ENCODE data around the gene PLCB3.

The PLCB3 gene

GRCh38 chr11:64251016-64251752 is at the start of gene PLCB3:
TSS of gene PLCB3 (plus strand) at chr11:64251530. CDS start at chr11:64251650, 120 bp downstream.
- peak; percentile 47 for DNase-seq

DNA sequence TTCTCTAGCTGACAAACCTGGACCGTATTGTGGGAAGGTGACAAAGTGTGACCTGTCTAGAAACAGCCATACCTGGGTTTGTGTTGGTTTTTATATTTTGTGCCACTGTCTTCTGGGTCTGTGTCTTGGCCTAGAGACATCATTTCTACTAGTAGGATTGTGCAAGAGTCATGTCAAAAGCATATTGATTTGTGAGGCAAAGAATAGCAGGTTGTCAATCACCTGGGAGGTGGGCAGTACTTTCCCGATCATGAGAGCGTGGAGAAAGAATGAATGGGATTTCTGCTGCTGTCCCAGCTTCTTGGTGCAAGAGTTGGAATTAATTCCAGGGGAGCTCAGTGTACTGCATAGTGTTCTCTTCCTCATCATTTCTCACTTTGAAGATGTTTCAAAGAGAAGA is 49.8 kb upstream of the PLCB3 start:
- DNase-seq: no peak

- no peak for DNase-seq
Observed at GRCh38 chr11:64202992-64203391, 48.3 kb upstream of the PLCB3 start.

DNA sequence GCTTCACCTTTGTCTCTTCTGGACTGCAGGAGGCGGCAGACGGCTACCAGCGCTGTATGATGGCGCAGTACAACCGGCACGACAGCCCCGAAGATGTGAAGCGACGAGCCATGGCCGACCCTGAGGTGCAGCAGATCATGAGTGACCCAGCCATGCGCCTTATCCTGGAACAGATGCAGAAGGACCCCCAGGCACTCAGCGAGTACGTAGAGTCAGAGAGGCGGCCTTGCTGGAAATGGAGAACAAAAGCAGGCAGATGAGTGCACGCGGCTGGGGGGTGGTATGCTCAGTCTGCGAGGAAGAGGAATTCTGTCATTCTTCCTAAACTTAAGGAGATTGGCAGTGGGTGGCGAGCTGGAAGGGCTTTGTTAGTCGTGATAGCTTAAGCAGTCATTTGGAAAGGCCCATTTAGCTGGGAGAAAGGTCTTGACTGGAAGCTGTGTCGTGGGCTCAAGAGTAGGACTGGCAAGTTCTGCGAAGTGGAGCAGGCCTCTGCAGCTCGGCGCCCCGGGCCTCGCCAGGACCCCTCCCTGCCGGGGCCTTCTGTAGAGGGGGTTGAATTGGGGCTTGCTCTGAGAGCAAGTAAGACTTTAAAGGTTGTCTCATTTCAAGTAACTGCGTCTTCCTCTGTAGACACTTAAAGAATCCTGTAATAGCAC is 47.8 kb upstream of the PLCB3 start:
- DNase-seq: no peak

GRCh38 chr11:64204080-64204440 is 47.3 kb upstream of the PLCB3 start:
- no peak for DNase-seq

GRCh38 chr11:64204464-64204989 is 46.8 kb upstream of the PLCB3 start:
- DNase-seq: peak; percentile 69

DNA sequence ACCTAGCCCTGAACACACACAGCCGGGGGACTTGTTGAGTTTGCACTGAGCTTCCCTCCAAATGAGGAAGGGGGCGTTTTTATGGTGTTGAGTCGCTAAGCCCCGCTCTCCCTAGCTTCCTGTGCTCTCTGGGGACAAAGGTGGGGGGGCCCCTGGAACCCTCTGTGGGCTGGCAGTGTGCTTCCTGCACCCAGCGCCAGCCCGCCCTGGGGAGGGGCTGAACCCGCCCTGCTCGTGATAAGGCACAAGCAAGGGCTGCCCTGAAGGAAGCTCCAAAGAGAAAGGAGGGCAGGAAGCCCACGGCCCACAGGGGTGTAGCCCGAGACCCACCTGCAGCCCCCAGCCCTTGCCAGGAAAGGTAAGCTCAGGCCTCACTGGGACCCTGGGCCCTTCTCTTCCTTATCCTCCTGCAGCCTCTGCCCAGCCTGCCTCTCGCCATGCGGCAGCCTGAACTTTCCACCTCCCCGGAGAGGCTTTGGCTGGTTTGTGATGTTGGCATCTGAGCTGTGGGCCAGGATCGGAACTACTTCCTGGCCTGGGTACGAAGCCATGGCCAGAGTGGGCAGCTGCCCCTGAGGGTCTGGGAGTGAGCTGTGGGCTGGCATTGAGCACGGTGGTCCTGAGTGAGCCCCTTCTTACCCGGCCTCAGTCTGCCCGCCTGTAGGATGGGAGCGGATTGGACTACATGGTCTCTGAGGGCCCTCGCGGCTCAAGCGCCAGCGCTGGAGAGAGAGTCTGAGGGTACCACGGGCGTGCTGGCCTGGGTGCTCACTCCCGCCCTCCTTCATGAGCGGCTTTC is 44.7 kb upstream of the PLCB3 start, which contains the start of gene FERMT3:
FERMT3 (plus strand) TSS at position 265 of the 799 bp plus-strand sequence. CDS start 644 bp downstream, outside the sequence.
- DNase-seq: no peak

GRCh38 chr11:64207256-64208085 is 43.9 kb upstream of the PLCB3 start:
- no peak for DNase-seq

GRCh38 chr11:64208086-64208795 is 43.1 kb upstream of the PLCB3 start:
- no peak for DNase-seq

DNA sequence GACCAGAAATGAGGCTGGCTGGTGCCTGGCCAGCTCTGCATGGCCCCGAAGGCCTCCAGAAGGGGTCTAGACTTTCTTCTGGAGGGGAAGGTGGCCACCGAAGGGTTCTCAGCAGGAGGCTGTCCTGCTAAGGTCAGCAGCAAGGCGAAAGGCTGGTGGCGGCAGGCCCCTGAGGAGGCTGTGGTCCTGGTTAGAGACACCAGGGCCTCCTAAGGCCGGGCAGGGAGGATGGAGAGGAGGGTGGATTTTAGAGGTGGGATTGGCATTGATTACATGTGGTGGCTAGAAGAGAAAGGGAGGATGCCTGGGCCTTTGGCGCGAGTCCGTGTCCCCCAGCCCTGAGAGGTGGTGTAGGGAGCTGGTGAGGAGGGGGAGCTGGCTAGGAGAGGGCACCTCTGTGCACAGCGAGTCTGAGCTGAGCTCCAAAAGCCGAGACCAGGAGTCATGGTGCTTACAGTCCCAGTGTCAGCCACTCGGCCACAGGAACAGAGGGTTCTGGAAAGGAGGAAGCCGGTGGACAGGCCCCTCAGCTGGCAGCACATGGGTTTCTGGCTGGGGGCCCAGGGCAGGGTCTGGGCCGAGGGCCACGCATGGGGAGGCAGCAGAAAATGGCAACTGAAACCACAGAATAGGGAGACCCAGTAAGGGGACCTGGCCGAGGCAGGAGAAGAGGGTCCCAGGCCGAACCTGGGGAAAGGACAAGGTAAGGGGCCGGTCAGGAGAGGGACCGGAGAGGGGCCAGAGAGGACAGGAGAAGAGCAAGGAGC is 42.4 kb upstream of the PLCB3 start:
- no peak for DNase-seq

DNA sequence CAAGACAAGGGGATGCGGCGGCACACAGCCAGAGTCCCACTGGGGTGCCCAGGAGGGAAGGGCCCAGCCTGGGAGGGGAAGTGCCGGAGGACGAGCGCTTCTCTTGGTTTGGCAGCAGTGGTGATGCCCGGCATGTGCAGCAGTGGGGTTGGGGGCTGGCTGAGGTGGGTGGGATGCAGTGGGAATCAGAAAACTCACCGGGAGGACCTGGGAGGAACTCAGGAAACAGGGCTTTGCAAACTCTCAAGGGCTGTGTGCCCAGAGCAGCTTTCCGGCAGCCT is 41.8 kb upstream of the PLCB3 start:
- no peak for DNase-seq

- no peak for DNase-seq
Observed at GRCh38 chr11:64210301-64211020, 40.9 kb upstream of the PLCB3 start.

DNA sequence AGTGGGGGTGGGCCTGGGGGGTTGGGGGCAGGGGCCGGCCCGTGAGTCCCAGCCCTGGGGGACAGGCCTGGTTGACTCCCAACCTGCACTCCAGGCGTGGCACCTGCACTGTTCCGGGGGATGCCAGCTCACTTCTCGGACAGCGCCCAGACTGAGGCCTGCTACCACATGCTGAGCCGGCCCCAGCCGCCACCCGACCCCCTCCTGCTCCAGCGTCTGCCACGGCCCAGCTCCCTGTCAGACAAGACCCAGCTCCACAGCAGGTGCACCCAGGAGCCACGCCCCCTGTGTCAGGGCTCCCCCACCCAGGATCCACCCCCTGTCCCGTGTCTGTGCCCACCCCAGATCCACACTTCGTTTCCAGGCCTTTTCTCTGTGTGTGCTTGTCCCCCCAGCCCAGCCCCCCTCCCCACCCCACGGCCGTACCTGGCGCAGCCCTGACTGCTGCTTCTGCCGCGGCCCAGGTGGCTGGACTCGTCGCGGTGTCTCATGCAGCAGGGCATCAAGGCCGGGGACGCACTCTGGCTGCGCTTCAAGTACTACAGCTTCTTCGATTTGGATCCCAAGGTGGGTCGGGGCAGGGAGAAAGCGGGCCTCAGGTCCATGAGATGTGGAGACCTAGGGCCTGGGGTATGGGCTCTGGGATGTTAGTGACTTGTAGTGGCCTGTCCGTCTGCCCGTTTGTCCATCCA is 40.0 kb upstream of the PLCB3 start:
- no peak for DNase-seq

- no peak for DNase-seq
Observed at GRCh38 chr11:64216879-64217278, 34.5 kb upstream of the PLCB3 start.

DNA sequence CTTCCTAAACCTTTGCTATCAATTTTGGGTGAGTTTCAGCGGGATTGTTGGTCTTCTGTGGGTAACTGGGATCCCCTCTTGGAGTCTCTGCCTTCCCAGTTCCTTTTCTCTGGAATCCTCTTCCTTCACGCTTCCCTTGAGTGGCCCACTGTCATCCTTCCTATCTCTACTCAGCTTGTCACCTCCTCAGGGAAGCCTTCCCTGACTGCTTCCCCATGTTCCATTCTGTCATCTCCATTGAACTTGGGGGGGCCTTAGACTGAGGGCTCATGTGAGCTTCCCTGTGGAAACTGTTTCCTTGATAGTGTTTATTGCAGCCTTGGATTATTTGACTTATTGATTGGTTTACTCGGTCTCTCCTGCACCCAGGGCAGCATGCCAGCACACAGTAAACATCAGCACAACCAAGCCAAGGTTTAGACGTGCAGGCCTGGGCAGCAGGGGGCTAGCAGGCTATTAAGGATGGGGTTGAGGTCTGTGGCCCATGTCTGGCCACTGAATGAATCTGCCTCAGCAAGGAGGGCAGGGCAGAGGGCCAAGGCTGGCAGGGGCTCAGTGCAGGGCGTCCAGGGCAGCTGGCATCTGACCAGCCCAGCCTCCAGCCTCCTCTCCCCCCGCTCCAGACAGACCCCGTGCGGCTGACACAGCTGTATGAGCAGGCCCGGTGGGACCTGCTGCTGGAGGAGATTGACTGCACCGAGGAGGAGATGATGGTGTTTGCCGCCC is 32.5 kb upstream of the PLCB3 start:
- DNase-seq: no peak

DNA sequence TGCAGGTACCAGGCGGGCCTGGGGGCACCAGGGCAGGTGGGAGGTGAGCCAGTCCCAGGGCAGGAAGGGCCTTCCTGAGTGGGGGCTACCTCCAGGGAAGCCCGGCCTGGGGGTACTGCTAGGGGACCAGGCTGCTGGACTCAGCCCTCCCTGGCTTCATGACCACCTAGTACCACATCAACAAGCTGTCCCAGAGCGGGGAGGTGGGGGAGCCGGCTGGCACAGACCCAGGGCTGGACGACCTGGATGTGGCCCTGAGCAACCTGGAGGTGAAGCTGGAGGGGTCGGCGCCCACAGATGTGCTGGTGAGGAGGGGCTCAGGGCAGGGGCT is 32.0 kb upstream of the PLCB3 start:
- no peak for DNase-seq

DNA sequence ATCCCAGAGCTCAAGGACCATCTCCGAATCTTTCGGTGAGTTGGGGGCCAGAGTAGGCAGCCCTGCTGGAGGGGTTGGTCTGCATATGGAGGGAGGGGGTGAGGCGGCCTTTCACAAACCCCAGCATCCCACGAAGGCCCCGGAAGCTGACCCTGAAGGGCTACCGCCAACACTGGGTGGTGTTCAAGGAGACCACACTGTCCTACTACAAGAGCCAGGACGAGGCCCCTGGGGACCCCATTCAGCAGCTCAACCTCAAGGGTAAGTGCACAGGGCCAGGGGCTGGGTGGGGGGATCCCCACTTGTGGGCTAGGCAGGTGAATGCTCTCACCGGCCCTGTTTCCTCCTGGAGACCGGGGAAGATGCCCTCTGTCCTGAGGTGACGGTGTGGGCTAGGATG is 31.6 kb upstream of the PLCB3 start:
- no peak for DNase-seq

DNA sequence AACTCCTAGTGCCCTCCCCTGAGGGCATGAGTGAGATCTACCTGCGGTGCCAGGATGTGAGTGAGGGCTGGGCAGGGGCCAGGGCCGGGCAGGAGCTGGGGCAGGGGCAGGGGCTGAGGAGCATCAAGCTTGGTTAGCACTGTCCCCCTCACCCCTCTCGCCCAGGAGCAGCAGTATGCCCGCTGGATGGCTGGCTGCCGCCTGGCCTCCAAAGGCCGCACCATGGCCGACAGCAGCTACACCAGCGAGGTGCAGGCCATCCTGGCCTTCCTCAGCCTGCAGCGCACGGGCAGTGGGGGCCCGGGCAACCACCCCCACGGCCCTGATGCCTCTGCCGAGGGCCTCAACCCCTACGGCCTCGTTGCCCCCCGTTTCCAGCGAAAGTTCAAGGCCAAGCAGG is 31.1 kb upstream of the PLCB3 start:
- DNase-seq: no peak

DNA sequence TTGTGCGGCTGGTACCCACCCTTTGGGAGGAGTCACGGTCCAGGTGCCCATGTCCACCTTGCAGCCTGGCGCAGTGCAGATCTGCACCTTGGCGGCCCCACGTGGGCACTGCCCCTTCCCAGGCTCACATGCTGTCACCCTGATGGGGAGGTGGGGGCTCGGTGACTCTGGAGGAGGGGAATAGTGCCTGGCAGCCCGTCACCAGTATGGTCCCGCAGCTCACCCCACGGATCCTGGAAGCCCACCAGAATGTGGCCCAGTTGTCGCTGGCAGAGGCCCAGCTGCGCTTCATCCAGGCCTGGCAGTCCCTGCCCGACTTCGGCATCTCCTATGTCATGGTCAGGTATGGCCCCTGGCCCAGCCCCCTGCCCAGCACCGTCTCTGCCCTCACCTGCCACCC is 30.5 kb upstream of the PLCB3 start:
- no peak for DNase-seq

DNA sequence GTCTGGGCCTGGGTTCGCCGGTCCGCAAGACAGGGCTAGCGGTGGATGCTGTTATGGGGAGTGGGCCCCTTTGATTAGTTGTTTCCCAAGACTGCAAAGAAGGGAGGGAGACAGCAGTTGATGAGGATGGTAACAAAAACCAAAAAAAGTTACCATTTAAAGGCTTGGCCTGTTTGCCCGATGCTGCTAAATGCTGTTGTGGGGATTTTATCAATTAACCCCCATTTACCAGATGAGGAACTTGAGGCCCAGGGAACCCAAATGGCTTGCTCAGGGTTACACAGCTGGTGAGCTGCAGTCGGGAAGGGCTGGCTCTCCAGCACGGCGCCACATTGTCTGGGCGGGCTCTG is 28.7 kb upstream of the PLCB3 start:
- no peak for DNase-seq

Measured in NCI-H345 (cell line).